Measurements from ENCODE around the gene IFI44.

Gene IFI44, protein sequence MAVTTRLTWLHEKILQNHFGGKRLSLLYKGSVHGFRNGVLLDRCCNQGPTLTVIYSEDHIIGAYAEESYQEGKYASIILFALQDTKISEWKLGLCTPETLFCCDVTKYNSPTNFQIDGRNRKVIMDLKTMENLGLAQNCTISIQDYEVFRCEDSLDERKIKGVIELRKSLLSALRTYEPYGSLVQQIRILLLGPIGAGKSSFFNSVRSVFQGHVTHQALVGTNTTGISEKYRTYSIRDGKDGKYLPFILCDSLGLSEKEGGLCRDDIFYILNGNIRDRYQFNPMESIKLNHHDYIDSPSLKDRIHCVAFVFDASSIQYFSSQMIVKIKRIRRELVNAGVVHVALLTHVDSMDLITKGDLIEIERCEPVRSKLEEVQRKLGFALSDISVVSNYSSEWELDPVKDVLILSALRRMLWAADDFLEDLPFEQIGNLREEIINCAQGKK

DNA sequence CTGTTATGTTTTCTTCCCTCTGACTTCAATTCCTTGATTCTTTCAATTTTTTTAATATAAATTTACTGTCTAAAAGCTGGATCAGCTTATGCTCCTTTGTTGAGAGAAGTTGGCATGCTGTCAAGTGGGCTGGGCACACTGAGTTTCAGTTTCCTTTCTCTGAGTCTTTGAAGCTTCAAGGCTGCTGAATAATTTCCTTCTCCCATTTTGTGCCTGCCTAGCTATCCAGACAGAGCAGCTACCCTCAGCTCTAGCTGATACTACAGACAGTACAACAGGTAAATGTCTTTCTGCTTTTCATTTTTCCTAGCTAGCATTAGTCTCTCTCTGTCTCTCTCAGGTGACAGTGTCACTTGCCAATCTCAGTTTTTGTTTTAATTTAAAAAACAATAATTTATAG, at the start of gene IFI44:
TSS of gene IFI44 (plus strand) at position 204 of the 400 bp plus-strand sequence. CDS start 365 bp downstream, outside the sequence.
- peak; percentile 18 for FAIRE-seq

DNA sequence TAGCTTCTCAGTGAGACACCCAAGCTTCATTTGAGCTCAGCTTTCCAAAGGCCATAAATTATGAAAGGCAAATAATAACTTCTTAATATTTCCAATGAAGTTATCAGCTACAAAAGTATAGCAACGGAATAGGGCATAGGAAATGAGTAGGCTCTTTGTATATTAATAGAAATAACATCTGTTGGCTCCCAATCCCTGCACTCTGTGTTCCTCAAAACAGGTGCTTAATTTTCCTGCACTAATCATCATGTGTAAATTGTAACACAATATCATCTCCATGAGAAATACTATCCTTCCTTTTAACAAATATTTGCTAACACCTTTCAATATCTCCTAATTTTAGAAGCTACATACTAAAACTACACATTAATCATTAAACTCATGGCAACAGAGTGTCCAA, 48.6 kb upstream of the IFI44 start:
- no peak for FAIRE-seq

DNA sequence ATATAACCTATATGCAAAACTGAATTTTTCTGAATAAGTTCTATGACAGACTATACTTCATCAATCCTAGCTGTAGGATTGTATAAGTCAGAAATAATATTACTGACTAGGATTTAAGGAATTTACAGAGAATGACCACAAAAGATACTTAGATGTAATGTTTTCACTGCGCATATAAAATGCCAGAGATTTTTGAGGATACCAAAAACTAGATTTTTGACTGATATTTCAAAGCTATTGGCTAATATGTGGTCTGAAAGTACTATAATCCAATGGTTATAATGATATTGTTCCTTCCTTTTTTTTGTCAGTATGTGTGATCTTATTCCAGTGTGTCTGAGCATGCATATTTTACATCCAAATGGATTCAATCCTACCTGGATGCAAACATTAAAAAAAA, 46.4 kb upstream of the IFI44 start:
- FAIRE-seq: no peak

DNA sequence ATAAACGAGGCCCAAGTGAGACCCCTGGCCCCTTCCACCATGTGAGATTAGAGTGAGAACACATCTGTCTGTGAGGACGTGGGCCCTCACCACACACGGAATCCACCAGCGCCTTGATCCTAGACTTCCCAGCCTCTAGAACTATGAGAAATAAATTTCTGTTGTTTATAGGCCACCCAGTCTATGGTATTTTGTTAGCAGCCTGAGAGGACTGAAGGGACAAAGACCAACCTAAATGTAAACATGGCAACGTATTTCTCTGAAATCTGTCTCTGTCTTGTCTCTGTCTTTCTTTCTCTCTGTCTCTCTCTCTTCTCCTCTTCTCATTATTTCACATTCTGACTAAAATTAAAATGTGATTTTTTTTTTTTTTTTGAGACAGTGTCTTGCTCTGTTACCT, 45.0 kb upstream of the IFI44 start:
- no peak for FAIRE-seq

DNA sequence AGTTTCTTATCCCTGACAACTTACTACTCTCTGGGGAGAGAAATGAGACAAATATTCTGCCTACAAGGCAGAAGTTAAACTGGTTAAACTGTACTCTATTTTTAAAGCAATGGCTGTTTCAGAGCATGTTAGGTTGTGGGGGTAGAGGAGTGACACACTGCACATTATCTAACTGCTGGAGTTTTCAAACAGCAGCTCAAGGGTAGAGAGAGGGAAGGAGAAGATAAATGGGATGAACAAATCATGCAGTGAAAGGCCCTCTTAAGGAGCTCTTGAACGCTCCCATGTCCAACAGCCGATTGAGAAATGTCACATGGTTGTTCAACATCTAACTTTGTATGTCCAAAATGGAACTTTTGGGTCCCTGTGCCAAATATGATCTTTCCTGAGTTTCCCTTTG, 43.4 kb upstream of the IFI44 start:
- FAIRE-seq: no peak

DNA sequence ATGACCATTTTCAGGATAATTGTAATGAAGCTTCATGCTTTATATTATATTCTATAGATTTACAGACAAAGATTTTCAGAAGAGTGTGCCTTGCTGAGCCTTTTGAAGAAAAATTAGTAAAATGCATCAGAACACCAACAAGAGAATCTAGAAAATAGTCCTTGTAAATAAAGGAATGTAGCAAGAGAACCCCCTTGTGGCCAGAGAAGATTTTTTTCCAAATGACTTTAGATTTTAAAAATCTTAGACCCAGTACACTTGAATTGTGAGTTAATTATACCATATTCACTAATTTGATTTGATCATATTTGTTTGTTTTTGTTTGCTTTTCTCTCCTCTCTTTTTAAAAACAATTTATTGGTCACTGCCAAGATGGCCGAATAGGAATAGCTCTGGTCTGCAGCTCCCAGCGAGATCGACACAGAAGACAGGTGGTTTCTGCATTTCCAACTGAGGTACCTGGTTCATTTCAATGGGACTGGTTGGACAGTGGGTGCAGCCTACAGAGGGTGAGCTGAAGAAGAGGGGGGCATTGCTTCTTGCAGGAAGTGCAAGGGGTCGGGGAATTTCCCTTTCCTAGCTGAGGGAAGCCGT, 42.2 kb upstream of the IFI44 start:
- no peak for FAIRE-seq

DNA sequence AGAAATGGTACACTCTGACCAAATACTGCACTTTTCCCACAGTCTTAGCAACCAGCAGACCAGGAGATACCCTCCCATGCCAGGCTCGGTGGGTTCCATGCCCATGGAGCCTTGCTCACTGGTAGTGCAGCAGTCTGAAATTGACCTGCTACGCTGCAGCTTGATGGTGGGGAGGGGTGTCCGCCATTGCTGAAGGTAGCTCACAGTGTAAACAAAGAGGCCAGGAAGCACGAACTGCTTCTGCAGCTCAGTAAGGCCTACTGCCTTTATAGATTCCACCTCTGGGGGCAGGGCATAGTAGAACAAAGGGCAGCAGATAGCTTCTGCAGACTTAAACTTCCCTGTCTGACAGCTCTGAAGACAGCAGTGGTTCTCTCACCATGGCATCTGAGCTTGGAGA, 41.7 kb upstream of the IFI44 start:
- no peak for FAIRE-seq

DNA sequence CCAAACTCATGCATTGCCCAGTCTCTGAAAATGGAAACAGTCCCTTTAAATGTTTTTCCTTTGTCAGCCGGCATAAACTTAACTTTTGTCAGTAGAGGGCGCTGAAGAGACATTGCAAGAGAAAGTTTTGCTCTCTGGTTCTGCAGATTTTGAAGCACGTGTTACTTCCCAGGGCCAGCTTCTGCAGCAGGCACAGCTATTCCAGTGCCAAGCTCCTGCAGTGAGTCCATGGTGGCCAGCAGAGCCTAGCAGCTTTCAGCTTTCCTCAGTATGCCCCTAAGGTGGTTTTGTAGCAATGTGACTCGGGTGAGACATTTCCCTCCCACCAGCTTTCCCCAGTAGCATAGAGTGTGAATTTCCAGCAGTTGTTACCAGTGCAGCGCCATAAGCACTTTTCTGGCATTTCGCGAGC, 32.0 kb upstream of the IFI44 start:
- FAIRE-seq: peak; percentile 68

DNA sequence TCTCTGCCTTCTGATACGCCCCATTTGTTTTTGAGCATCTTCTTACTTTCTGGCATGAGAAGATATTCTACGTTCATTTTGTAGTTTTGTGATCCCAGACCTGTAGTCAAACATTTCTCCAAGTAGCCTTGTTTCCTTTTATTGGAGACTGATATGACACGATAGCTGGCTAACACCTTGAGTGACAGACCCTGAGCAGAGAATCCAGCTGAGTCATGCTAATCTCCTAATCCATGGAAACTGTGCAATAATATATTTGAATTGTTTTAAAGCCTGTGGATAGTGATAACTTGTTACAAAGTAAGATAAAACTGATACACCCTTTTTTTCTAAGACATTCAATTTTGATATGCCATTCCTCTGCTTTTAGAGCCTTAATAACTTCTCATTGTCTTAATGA, 30.6 kb upstream of the IFI44 start:
- no peak for FAIRE-seq

DNA sequence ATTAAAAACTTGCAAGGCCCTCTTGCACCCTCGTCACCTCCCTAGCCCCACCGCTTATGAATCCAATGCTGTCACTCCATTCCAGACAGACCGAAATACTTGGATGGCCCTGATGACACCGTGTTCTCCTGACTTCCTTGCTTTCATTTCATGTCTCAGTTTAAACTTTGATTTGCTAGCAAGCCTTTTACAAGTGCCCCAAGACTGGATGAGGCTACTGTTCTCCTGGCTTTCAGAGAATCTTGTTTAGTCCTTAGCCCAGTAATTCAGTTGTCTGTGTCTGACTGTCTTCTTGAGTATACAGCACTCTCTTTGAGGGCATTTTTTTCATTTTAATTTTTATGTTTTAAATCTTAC, 30.2 kb upstream of the IFI44 start:
- FAIRE-seq: no peak

DNA sequence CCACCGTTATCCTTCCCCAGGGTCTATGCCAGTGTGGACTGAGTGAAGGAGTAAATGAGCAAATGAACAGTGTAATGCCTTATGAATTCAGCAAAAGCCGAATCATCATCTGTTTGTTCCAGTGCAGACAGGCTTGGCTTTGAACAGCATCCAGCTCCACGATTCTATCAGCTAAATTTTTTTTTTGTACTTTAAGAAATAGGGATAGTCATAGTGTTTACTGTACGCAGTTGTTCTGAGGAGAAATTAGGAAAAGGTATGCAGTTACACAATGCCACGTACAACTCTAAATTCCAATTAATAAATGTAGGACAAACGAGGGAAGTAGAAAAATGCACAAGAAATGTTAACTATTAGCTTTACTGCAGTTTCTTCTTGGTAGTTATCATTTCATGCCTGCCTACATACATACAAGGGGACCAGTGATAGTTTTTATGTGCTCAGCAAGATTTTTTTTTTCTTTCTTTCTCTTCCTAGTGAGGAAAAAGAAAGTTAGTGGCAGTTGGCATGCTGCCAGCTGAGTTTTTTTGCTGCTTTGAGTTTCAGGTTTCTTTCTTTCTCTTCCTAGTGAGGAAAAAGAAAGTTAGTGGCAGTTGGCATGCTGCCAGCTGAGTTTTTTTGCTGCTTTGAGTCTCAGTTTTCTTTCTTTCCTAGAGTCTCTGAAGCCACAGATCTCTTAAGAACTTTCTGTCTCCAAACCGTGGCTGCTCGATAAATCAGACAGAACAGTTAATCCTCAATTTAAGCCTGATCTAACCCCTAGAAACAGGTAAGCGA, 29.6 kb upstream of the IFI44 start, which contains the start of gene IFI44L:
TSS of gene IFI44L (plus strand) at position 646 of the 777 bp plus-strand sequence. CDS start 7,468 bp downstream, outside the sequence.
- peak; percentile 75 for FAIRE-seq

DNA sequence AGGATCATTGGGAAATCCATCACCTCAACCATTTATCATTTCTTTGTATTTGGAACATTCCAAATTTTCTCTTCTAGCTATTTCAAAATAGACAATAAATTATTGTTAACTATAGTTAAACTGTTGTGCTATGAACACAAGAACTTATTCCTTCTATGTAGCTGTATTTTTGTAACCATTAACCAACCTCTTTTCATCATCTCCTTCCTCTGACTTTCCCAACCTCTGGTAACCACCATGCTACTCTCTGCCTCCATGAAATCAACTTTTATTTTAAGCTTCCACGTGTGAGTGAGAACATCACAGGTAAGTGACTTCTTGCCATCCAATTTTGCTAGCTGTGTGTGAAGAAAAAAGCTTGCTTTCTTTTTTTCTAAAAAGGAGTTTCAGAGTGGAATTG, 29.0 kb upstream of the IFI44 start:
- no peak for FAIRE-seq

DNA sequence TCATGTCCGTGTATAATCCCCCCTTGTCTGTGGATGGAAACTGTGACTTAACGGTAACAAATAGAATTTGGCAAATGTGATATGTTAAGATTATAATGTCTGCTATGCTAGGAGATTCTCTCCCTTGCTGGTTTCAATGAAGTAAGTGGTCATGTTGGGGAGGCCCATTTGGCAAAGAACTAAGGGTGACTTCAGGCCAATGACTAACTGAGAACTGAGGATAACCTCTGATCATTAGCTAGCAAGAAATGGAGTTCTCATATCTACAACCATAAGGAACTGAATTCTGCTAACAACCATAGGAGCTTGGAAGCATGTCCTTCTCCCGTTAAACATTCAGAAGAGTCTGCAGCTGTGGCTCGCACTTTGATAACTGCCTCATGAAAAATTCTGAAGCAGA, 27.1 kb upstream of the IFI44 start:
- no peak for FAIRE-seq

DNA sequence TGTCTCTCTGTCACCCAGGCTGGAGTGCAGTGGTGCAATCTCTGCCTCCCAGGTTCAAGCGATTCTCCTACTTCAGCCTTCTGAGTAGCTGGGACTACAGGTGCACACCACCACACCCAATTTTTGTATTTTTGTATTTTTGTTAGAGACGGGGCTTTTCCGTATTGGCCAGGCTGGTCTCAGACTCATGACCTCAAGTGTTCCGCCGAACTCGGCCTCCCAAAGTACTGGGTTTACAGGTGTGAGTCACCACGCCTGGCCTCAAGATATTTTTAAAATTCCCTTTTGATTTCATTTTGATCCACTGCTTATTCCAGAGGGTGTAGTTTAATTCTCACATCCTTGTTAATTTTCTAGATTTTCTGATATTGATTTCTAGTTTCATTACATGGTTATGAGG, 25.6 kb upstream of the IFI44 start:
- no peak for FAIRE-seq

DNA sequence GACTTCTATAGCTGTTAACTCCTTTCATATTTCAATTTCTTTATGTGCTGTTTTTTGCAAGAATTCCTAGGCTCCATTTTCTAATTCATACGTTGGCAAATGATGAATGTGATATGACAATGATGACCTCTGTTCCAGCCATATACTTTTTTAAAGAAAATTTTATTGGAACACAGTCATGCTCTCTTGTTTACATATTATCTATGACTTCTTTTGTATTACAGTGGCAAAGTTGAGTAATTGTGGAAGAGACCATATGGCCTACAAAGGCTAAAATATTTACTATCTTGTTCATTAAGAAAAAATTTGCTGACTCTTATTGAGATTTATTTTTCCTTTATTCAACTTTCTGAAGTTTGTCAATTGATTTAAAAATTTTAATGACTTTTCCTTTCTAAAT, 22.3 kb upstream of the IFI44 start:
- peak; percentile 47 for FAIRE-seq

DNA sequence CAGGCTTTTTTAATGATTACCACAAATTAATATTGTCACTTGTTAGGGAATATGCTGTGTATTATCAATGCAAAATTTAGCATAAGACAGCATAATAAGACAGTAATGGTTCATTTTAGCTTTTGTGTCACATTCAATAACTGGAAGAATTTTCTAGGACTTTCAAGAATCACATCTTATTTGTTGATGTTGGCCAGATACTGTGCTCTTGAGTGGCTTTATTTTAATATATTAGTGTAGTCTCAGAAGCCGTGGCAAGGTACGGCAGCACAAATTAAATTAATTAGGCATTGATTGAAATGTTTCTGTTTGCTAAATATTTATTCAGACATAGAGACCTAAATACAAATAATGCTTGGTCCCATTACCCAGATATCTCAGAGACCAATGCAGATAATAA, 19.0 kb upstream of the IFI44 start:
- FAIRE-seq: no peak

DNA sequence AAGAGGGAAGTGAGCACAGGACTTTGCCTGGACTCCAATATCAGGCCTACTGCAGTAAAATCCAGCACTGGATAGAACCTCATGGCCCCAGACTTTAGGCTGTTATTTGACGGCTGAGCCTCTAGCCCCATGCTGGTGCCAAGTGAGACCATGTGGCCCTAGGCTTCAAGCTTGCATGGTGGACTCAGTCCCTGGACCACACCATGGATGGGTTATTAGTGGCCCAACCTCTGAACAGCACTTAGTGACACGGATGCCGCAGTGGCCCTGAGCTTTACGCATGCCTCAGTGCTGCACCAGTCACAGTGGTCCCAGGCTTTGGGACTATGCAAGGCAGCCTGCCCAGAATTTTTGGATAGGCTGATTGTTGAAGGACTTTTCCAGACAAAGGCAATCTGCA, 16.4 kb upstream of the IFI44 start:
- FAIRE-seq: no peak

DNA sequence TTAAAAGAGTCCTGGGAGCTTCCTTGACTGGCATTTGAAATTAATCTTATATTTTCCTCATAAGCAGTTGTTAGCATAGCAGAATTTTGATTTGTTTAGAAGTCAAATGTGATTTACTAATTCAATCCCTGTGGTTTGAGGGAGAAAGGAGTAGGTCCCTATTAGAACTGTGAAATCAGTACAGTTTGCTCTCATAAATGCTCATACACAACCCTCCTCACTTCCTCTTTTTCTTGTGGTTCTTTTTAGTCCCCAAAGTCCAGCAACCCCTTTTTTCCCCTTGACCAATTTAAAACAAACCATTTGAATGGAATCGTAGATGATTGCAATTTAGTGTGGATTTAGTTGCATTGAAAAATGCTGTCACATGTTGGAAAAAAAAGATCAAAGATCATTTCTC, 9.2 kb upstream of the IFI44 start:
- no peak for FAIRE-seq

DNA sequence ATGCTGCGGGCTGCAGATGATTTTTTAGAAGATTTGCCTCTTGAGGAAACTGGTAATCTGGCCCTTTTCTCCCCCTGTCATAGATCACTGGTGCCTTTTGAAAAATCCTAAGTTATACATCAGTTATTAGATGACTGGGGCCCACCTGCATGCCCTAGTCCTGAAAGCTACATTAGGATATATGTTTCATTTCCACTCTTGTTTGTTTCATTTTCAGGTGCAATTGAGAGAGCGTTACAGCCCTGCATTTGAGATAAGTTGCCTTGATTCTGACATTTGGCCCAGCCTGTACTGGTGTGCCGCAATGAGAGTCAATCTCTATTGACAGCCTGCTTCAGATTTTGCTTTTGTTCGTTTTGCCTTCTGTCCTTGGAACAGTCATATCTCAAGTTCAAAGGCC, 8.1 kb upstream of the IFI44 start:
- no peak for FAIRE-seq

DNA sequence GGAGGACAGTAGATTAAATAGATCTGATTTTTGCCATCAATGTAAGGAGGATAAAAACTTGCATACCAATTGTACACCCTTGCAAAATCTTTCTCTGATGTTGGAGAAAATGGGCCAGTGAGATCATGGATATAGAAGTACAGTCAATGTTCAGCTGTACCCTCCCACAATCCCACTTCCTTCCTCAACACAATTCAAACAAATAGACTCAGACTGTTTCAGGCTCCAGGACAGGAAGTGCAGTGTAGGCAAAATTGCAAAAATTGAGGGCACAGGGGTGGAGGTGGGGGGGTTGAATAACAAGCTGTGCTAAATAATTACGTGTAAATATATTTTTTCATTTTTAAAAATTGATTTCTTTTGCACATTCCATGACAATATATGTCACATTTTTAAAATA, 3.9 kb upstream of the IFI44 start:
- no peak for FAIRE-seq

DNA sequence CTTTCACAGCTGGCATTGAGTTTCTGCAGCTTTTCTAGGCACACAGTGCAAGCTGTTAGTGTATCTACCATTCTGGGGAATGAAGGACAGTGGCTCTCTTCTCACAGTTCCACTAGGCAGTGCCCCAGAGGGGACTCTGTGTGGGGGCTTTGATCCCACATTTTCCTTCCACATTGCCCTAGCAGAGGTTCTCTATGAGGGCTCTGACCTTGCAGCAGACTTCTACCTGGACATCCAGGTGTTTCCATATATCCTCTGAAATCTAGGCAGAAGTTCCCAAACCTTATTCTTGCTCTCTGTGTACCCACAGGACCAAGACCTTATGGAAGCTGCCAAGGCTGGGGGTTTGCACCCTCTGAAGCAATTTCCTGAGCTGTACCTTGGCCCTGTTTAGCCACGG, 2.4 kb upstream of the IFI44 start:
- no peak for FAIRE-seq

DNA sequence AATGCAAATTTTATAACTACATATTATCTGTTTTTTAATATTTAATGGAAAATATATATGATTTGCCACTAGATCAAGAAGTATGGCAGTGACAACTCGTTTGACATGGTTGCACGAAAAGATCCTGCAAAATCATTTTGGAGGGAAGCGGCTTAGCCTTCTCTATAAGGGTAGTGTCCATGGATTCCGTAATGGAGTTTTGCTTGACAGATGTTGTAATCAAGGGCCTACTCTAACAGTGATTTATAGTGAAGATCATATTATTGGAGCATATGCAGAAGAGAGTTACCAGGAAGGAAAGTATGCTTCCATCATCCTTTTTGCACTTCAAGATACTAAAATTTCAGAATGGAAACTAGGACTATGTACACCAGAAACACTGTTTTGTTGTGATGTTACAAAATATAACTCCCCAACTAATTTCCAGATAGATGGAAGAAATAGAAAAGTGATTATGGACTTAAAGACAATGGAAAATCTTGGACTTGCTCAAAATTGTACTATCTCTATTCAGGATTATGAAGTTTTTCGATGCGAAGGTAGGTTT, 556 bp downstream of the IFI44 start:
- FAIRE-seq: no peak

DNA sequence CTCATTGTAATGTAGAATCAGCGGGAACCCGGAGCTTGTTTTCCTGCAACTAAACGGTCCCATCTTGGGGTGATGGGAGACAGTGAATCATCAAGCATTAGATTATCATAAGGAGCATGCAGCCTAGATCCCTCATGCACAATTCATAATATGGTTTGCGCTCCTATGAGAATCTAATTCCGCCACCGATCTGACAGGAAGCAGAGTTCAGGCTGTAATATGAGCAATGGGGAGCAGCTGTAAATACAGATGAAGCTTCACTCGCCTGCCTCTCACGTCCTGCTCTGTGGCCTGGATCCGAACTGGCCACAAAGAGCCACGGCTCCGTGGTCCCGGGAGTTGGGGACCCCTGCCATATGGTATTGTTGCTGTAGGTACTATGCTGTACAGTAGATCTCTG, 1.6 kb downstream of the IFI44 start:
- no peak for FAIRE-seq

All from colon (tissue), 2 donors.